ENCODE data around the gene TMEM38B. TPM values are rescaled to one million over a fixed set of nuclear protein-coding genes. Genes with fewer than 3 reads are reported as not detected.
"Not testable (repeated sequence)": the region's sequence is repeated elsewhere in the genome, so short reads cannot be mapped to it uniquely, and the experiment has no call there.

The TMEM38B gene
- total RNA-seq, 1 donor from 2014 or later: 6.8 TPM

DNA sequence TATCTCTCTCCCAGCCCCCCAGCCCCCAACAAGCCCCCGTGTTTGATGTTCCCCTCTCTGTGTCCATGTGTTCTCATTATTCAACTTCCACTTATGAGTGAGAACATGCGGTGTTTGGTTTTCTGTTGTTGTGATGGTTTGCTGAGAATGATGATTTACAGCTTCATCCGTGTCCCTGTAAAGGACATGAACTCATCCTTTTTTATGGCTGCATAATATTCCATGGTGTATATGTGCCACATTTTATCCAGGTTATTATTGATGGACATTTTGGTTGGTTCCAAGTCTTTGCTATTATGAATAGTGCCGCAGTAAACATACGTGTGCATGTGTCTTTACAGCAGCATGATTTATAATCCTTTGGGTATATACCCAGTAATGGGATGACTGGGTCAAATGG lies 33.9 kb downstream of the TMEM38B start:
- not testable (repeated sequence) for DNase-seq

DNA sequence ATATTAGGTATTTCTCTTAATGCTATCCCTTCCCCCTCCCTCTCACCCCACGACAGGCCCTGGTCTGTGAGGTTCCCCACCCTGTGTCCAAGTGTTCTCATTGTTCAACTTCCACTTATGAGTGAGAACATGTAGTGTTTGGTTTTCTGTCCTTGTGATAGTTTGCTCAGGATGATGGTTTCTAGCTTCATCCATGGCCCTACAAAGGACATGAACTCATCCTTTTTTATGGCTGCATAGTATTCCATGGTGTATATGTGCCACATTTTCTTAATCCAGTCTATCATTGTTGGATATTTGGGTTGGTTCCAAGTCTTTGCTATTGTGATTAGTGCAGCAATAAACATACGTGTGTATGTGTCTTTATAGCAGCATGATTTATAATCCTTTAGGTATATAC lies 37.1 kb downstream of the TMEM38B start:
- DNase-seq: not testable (repeated sequence)

DNA sequence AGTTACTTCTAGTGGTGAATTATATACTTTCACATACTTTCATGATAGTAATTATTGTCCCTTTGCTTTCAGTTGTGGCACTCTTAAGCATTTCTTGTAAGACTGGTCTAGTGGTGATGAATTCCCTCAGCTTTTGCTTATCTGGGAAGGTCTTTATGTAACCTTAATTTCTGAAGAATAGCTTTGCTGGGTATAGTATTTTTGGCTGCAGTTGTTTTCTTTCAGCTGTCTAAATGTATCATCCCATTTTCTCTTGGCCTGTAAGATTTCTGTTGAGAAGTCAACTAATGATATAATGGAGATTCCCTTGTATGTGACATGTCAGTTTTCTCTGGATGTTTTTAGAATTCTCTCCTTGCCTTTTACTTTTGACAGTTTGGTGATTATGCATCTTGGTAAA lies 41.0 kb downstream of the TMEM38B start:
- DNase-seq: no peak

DNA sequence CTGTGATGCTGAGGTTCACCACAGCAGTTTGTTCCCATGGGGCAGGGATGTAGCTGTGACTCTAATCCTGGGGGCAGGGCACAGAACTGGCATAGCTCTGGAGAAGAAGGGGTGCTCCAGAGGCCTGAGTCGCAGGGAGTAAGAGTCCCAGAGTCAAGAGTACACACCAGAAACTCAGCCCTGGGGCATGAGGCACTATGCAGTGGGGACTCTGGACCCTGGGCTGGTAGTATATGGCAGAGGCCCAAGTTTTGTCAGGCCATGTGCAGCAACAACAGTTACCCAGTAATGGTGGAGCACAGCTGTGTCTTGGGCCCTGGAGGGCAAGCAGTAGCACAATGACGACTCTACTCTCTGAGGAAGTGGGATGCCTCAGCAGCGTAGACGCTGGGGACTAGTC lies 42.9 kb downstream of the TMEM38B start:
- DNase-seq: no peak

DNA sequence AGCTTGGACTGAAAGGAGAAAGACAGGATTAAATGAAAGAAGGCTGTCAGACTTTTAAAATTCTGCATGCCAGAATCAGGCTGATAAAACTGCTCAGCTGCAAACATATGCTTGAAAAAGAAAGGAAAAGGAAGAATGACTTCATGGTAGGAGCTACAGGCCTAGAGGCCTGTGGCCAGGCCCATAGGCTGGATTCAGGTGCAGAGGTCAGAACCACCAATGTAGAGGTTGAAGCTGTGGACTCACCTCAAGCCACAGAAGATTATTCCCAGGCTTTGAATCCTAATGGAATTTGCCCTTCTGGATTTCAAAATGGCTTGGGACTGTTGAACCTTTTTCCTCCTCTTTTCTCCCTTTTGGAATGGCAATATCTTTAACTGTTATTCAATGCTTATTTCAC lies 47.7 kb downstream of the TMEM38B start:
- no peak for DNase-seq

DNA sequence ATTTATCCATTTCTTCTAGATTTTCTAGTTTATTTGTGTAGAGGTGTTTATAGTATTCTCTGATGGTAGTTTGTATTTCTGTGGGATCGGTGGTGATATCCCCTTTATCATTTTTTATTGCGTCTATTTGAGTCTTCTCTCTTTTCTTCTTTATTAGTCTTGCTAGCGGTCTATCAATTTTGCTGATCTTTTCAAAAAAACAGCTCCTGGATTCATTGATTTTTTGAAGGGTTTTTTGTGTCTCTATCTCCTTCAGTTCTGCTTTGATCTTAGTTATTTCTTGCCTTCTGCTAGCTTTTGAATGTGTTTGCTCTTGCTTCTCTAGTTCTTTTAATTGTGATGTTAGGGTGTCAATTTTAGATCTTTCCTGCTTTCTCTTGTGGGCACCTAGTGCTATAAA lies 53.0 kb downstream of the TMEM38B start:
- DNase-seq: not testable (repeated sequence)

DNA sequence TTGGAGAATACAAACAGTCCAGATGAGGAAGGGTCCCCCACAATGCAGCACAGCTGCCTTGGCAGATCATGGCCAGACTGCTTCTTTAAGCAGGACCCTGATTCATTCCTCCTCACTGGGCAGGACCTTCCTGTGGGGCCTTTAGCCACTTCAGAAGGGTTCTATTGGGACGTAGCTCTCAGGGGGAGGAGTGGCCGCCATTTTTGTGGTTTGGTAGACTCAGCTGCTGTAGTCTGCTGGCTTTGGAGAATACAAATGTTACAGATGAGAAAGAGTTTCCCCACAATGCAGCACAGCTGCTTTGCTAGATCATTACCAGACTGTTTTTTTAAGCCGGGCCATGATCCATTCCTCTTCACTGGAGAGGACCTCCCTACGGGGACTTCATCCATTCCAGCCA lies 57.4 kb downstream of the TMEM38B start:
- no peak for DNase-seq

DNA sequence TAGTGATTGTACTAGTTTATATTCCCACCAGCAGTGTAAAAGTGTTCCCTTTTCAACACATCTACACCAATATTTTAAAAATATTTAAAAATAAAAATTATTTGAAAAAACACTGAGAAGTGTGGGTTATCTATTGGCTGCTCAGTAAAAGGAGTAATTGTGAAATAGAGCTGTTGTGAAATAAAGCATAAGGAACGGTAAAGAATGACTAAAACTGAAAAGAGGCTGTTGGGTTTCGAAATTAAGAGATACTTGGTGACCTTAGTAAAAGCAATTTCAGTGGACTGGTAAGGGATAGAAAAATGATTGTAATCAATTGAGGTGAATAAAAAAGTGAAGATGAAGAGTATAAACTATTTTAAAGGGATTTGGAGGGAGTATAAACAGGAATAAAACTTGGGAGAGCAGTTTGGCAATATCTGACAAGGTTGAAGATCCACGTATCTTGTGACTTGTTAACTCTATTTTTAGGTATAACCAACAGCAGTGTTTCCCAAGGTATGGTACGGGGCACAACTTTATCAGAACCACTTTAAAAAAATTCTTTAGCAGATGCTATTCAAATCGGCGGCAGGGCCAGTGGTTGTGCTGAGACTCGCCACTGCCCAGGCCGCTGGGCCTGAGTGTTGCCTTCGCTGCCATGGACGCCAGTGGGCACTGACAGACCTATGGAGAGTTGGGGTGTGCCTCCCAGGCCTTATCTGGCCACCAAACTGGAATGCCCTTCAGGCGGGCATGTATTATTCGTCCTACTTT lies 63.3 kb downstream of the TMEM38B start:
- no peak for DNase-seq

DNA sequence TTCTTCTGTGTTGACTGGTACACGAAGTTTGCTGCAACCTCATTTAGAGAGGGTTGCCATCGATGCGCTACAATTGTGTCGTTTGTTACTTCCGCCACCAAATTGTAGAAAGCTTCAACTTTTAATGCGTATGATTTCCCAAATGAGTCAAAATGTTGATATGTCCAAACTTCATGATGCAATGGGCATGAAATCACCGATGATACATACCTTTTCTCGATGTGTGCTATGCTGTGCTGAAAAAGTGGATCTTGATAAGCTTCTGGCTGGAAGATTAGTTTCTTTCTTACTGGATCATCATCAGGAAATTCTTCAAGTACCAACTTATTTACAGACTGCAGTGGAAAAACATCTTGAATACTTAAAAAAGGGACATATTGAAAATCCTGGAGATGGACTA lies 65.7 kb downstream of the TMEM38B start:
- no peak for DNase-seq

DNA sequence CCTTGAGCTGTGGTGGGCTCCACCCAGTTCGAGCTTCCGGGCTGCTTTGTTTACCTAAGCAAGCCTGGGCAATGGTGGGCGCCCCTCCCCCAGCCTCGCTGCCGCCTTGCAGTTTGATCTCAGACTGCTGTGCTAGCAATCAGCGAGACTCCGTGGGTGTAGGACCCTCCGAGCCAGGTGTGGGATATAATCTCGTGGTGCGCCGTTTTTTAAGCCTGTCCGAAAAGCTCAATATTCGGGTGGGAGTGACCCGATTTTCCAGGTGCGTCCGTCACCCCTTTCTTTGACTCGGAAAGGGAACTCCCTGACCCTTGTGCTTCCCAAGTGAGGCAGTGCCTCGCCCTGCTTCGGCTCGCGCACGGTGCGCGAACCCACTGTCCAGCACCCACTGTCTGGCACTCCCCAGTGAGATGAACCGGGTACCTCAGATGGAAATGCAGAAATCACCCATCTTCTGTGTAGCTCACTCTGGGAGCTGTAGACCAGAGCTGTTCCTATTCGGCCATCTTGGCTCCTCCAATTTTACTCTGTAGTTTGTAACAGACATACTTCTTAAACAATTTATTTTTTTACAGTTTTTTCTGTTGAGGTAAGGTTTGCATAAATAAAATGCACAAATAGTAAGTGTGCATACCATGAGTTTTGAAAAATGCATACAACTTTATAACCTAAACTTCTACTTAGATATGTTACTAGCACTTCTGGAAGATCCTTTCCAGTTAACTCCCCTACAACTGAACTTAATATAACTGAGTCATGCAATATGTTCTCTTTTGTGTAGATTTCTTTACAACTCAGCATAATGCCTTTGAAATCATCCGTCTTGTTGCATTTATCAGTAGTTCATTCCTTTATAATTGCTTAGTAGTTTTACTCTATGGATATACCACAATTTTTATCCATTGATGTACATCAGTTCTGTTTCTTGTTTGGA lies 88.5 kb downstream of the TMEM38B start:
- DNase-seq: not testable (repeated sequence)

DNA sequence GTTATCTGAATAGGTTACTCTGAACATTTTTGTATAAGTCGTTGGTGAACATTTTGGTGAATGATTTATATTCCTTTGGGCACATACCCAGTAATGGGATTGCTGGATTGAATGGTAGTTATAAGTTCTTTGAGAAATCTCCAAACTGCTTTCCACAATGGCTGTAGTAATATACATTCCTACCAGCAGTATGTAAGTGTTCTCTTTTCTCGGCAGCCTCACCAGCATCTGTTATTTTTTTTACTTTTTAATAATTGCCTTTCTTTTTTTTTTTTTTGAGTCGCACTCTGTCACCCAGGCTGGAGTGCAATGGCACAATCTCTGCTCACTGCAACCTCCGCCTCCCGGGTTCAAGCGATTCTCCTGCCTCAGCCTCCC lies 89.1 kb downstream of the TMEM38B start:
- not testable (repeated sequence) for DNase-seq

DNA sequence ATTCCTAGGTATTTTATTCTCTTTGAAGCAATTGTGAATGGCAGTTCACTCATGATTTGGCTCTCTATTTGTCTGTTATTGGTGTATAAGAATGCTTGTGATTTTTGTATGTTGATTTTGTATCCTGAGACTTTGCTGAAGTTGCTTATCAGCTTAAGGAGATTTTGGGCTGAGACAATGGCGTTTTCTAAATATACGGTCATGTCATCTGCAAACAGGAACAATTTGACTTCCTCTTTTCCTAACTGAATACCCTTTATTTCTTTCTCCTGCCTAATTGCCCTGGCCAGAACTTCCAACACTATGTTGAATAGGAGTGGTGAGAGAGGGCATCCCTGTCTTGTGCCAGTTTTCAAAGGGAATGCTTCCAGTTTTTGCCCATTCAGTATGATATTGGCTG lies 92.5 kb downstream of the TMEM38B start:
- DNase-seq: not testable (repeated sequence)

DNA sequence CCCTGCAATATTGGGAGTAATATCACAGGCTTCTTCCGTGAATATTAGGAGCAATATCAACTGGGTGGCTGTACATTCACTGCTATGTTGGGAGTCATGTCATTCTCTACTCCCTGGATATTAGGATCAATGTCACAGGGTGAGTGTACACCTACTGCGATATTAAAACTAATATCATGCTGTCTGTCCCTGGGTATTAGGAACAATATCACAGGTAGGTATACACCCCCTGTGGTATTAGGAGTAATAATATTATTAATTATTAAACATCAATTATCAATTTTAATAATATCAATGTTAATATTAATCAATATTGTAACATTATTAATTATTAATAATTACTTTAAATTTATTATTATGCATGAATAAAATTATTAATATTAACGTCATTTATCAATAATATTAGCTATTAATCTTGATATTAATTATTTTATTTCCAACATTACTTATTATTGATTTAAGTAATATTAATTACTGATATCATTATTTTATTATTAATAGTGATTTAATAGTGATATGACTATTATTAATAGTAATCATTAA lies 121.9 kb downstream of the TMEM38B start:
- no peak for DNase-seq

DNA sequence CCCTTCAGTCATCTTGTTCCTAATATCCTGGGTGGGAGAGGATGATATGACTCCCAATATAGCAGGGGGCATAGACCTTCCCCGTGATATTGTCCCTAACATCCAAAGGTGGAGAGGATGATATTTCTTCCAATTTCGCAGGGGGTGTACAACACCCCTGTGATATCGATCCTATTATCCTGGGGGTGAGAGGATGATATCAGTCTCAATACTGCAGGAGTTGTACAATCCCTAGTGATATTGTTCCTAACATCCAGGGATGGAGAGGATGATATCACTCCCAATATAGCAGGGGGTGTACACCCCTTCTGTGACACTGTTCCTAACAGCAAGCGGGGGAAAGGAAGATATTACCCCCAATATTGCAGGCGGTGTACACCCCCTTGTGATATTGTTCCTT lies 122.6 kb downstream of the TMEM38B start:
- no peak for DNase-seq

DNA sequence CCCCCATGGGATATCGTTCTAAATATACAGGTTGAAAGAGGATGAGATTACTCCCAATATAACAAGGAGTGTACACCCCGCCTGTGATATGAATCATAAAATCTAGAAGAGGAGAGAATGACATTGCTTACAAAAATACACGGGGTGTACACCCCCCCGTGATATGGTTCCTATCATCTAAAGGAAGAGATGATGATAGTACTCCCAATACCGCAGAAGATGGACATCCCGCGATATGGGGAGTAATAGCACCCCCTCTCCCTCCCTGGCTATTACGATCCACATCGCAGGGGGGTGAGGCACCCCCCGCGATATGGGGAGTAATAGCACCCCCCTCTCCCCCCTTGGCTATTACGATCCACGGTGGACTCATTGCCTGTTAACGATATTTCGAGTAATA lies 124.6 kb downstream of the TMEM38B start:
- no peak for DNase-seq

DNA sequence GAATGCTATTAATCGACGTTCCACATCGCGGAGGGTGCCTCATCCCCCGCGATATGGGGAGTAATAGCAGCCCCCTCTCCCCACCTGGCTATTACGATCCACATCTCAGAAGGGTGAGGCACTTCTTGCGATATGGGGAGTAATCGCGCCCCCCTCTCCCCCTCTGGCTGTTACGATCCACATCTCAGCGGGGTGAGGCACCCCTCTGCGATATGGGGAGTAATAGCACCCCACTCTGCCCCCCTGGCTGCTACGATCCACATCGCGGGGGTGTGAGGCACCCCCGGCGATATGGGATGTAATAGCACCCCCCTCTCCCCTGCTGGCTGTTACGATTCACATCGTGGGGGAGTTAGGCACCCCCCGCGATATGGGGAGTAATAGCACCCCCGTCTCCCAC lies 128.5 kb downstream of the TMEM38B start:
- no peak for DNase-seq

Other genes starting within 250 kb of the TMEM38B start
- gene FSD1L, start 246.5 kb upstream of the TMEM38B start, total RNA-seq: 3.1 and 4.4 TPM in 2 replicates
- gene FKTN, start 136.4 kb upstream of the TMEM38B start, total RNA-seq: 17.7 and 19.5 TPM in 2 replicates
- not detected in 2 replicates for gene TAL2, start 32.1 kb upstream of the TMEM38B start, total RNA-seq